ENCODE data around the gene TBL2. TPM values are rescaled to one million over a fixed set of nuclear protein-coding genes. Genes with fewer than 3 reads are reported as not detected.

Gene TBL2
- total RNA-seq, 1 experiment from 2014 or later, result 32.3 TPM

DNA sequence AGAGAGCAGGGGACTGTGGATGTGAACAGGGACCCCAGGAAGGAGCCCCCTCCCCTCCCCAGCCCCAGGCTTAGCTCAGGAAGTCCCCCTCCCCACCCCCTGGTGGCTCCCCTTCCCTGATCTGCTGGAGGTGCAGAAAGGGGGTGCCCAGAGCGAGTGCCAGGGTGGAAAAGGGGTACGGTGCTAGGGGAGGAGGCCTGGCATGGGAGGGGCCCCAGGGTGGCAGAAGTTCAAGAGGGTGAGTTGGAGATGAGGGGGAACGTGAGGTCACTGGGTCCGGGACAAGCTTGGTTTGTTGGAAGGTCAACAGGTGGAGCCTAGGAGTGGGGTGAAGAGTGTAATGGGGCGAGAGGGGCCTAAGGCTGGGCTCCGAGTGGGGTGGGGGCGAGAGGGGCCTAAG, 21.5 kb upstream of the TBL2 start (continued):
- TF ChIP-seq ESRRA (CRISPR knock-in tag; IDR thresholded peaks at IDR 0.05; ENCODE audit: borderline replicate concordance), result no peak

- Mint-ChIP-seq H3K9me3 (no peaks in the 10 kb centered on the region), H3K4me1 (0 out of 2 replicates have a peak, but pooled peaks cover 2% of the 10 kb centered on the region), H3K4me3 (no peak overlapping the region), H3K36me3 (no peaks in the 10 kb centered on the region), H3K27ac (no peak overlapping the region), H3K27me3 (ENCODE audit: low read depth) (peaks cover 16% of the 10 kb centered on the region)
- no peak for DNase-seq (ENCODE audit: low spot score)
- ChIA-PET POLR2A (no interaction called here), CTCF (interaction anchor here (5.1 kb wide), 1 partner anchor 7 kb away, joined by 30 read pairs; no protein-coding TSS in a partner anchor)
- TF ChIP-seq ZNF512 (CRISPR knock-in tag; IDR thresholded peaks at IDR 0.05; ENCODE audit: borderline replicate concordance) (no peak), NFYB (CRISPR knock-in tag; conservative IDR thresholded peaks at IDR 0.05; ENCODE audit: low read depth) (no peak), E2F1 (CRISPR knock-in tag; IDR thresholded peaks at IDR 0.05) (no peak), ZNF671 (CRISPR knock-in tag; IDR thresholded peaks at IDR 0.05) (no peak), NFATC4 (CRISPR knock-in tag; IDR thresholded peaks at IDR 0.05) (no peak), PRRX2 (CRISPR knock-in tag; IDR thresholded peaks at IDR 0.05) (no peak), ELF4 (CRISPR knock-in tag; IDR thresholded peaks at IDR 0.05; ENCODE audit: low read depth) (no peak)
- TF ChIP-seq, protein P1, sequence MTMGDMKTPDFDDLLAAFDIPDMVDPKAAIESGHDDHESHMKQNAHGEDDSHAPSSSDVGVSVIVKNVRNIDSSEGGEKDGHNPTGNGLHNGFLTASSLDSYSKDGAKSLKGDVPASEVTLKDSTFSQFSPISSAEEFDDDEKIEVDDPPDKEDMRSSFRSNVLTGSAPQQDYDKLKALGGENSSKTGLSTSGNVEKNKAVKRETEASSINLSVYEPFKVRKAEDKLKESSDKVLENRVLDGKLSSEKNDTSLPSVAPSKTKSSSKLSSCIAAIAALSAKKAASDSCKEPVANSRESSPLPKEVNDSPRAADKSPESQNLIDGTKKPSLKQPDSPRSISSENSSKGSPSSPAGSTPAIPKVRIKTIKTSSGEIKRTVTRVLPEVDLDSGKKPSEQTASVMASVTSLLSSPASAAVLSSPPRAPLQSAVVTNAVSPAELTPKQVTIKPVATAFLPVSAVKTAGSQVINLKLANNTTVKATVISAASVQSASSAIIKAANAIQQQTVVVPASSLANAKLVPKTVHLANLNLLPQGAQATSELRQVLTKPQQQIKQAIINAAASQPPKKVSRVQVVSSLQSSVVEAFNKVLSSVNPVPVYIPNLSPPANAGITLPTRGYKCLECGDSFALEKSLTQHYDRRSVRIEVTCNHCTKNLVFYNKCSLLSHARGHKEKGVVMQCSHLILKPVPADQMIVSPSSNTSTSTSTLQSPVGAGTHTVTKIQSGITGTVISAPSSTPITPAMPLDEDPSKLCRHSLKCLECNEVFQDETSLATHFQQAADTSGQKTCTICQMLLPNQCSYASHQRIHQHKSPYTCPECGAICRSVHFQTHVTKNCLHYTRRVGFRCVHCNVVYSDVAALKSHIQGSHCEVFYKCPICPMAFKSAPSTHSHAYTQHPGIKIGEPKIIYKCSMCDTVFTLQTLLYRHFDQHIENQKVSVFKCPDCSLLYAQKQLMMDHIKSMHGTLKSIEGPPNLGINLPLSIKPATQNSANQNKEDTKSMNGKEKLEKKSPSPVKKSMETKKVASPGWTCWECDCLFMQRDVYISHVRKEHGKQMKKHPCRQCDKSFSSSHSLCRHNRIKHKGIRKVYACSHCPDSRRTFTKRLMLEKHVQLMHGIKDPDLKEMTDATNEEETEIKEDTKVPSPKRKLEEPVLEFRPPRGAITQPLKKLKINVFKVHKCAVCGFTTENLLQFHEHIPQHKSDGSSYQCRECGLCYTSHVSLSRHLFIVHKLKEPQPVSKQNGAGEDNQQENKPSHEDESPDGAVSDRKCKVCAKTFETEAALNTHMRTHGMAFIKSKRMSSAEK (CRISPR knock-in tag; IDR thresholded peaks at IDR 0.05; ENCODE audit: borderline replicate concordance), result no peak
- TF ChIP-seq, protein P2, sequence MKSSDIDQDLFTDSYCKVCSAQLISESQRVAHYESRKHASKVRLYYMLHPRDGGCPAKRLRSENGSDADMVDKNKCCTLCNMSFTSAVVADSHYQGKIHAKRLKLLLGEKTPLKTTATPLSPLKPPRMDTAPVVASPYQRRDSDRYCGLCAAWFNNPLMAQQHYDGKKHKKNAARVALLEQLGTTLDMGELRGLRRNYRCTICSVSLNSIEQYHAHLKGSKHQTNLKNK (CRISPR knock-in tag; IDR thresholded peaks at IDR 0.05), result no peak
- ATAC-seq, result no peak
Measured at GRCh38 chr7:73599151-73599882, 20.9 kb upstream of the TBL2 start.

DNA sequence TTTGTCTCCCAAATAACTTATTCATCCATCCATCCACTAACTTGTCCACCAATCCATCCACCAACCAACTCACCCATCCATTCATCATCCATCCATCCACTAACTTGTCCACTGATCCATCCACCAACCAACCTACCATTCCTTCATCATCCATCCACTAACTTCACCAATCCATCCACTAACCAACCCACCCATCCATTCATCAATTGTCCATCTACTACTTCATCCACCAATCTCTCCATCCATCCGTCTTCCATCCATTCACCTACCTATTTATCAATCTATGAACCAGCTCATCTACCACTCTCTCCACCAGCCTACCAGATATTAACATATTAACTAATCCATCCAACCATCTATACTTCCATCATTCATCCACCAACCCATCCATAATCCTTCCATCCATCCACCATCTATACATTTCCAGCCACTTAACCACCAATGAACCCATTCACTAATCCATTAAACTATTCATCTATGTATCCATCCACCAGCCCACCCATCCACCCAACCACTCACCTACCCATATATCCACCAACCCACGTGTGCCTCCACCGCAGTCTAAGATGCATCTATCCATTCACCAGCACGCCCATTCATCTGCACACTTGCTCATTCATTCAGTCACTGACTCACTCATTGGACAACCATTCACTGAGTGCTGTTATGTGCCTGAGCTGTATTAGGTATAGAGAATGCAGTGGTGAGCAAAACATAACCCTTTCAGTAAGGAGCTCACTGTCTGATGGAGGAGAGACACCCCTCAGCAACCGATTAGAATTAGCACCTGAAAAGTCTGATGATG, 19.8 kb upstream of the TBL2 start:
- H3K4me3 Mint-ChIP-seq, result no peak overlapping the region
- no peak for DNase-seq (ENCODE audit: low spot score)
- 0 out of 2 replicates have a peak, but pooled peaks cover 2% of the 10 kb centered on the region for H3K4me1 Mint-ChIP-seq
- no peak for ATAC-seq
- H3K27me3 Mint-ChIP-seq (ENCODE audit: low read depth), result peaks cover 18% of the 10 kb centered on the region
- H3K27ac Mint-ChIP-seq, result no peak overlapping the region
- TF ChIP-seq NR2C2 (CRISPR knock-in tag; IDR thresholded peaks at IDR 0.05) (no peak), NFE2L1 (CRISPR knock-in tag; IDR thresholded peaks at IDR 0.05) (no peak), JAZF1 (CRISPR knock-in tag; IDR thresholded peaks at IDR 0.05) (no peak)
- TF ChIP-seq, protein P3, sequence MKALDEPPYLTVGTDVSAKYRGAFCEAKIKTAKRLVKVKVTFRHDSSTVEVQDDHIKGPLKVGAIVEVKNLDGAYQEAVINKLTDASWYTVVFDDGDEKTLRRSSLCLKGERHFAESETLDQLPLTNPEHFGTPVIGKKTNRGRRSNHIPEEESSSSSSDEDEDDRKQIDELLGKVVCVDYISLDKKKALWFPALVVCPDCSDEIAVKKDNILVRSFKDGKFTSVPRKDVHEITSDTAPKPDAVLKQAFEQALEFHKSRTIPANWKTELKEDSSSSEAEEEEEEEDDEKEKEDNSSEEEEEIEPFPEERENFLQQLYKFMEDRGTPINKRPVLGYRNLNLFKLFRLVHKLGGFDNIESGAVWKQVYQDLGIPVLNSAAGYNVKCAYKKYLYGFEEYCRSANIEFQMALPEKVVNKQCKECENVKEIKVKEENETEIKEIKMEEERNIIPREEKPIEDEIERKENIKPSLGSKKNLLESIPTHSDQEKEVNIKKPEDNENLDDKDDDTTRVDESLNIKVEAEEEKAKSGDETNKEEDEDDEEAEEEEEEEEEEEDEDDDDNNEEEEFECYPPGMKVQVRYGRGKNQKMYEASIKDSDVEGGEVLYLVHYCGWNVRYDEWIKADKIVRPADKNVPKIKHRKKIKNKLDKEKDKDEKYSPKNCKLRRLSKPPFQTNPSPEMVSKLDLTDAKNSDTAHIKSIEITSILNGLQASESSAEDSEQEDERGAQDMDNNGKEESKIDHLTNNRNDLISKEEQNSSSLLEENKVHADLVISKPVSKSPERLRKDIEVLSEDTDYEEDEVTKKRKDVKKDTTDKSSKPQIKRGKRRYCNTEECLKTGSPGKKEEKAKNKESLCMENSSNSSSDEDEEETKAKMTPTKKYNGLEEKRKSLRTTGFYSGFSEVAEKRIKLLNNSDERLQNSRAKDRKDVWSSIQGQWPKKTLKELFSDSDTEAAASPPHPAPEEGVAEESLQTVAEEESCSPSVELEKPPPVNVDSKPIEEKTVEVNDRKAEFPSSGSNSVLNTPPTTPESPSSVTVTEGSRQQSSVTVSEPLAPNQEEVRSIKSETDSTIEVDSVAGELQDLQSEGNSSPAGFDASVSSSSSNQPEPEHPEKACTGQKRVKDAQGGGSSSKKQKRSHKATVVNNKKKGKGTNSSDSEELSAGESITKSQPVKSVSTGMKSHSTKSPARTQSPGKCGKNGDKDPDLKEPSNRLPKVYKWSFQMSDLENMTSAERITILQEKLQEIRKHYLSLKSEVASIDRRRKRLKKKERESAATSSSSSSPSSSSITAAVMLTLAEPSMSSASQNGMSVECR (CRISPR knock-in tag; IDR thresholded peaks at IDR 0.05; ENCODE audit: borderline replicate concordance), result no peak
- TF ChIP-seq, protein P4, sequence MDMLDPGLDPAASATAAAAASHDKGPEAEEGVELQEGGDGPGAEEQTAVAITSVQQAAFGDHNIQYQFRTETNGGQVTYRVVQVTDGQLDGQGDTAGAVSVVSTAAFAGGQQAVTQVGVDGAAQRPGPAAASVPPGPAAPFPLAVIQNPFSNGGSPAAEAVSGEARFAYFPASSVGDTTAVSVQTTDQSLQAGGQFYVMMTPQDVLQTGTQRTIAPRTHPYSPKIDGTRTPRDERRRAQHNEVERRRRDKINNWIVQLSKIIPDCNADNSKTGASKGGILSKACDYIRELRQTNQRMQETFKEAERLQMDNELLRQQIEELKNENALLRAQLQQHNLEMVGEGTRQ (CRISPR knock-in tag; IDR thresholded peaks at IDR 0.05), result no peak
- TF ChIP-seq, protein P5, sequence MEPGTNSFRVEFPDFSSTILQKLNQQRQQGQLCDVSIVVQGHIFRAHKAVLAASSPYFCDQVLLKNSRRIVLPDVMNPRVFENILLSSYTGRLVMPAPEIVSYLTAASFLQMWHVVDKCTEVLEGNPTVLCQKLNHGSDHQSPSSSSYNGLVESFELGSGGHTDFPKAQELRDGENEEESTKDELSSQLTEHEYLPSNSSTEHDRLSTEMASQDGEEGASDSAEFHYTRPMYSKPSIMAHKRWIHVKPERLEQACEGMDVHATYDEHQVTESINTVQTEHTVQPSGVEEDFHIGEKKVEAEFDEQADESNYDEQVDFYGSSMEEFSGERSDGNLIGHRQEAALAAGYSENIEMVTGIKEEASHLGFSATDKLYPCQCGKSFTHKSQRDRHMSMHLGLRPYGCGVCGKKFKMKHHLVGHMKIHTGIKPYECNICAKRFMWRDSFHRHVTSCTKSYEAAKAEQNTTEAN (CRISPR knock-in tag; IDR thresholded peaks at IDR 0.05), result no peak
- no peaks in the 10 kb centered on the region for H3K36me3 Mint-ChIP-seq
- POLR2A ChIA-PET, result no interaction called here
- CTCF ChIA-PET, result interaction anchor here (1.5 to 5.1 kb wide), 3 partner anchors 8 to 127 kb away, joined by 3 to 30 read pairs (median 15); no protein-coding TSS in a partner anchor
- H3K9me3 Mint-ChIP-seq, result no peaks in the 10 kb centered on the region
